Spleen (tissue), 11 donors: ENCODE data around the gene DAZAP1. TPM values are rescaled to one million over a fixed set of nuclear protein-coding genes. Genes with fewer than 3 reads are reported as not detected.

Experiments used
- DNase-seq: peaks from one replicate; pipeline ENCODE4 v3.0.0-alpha.2; 2020
- H3K27ac ChIP-seq, 8 donors: fragments of 200-600 bp; sonication (generic) in 7 of 8; 1 replicate in 4 of 8; 2 replicates in 4 of 8; pipeline versions ENCODE4 v1.5.0 to v1.8.0; 2016 to 2021; ENCODE audit warnings: inconsistent platforms in 4 of 8, mild to moderate bottlenecking in 4 of 8, moderate library complexity in 1 of 8
- H3K27me3 ChIP-seq, 7 donors: fragments of 200-600 bp; sonication (generic) in 6 of 7; replicated peaks in 1 of 7; 1 replicate in 4 of 7; 2 replicates in 3 of 7; pipeline versions ENCODE4 v1.5.0 to v1.8.0; 2016 to 2021; ENCODE audit warnings: inconsistent platforms in 3 of 7, mild to moderate bottlenecking in 1 of 7
- H3K36me3 ChIP-seq, 6 donors: fragments of 200-600 bp; sonication (generic) in 5 of 6; 1 replicate in 4 of 6; 2 replicates in 2 of 6; pipeline versions ENCODE4 v1.5.0 to v1.8.0; 2016 to 2021; ENCODE audit warnings: inconsistent platforms in 2 of 6
- H3K4me1 ChIP-seq, 6 donors: fragments of 200-600 bp; sonication (generic) in 5 of 6; 1 replicate in 3 of 6; 2 replicates in 3 of 6; pipeline versions ENCODE4 v1.5.0 to v1.8.0; 2016 to 2021; ENCODE audit warnings: inconsistent platforms in 3 of 6
- H3K4me3 ChIP-seq, 8 donors: fragments of 200-600 bp; sonication (generic) in 7 of 8; 1 replicate in 4 of 8; 2 replicates in 4 of 8; pipeline versions ENCODE4 v1.5.0 to v1.8.0; 2016 to 2021; ENCODE audit warnings: inconsistent platforms in 4 of 8, mild to moderate bottlenecking in 4 of 8, moderate library complexity in 2 of 8
- H3K9me3 ChIP-seq, 8 donors: fragments of 200-600 bp; sonication (generic) in 7 of 8; 1 replicate in 4 of 8; 2 replicates in 4 of 8; pipeline versions ENCODE4 v1.5.0 to v1.8.0; 2016 to 2021; ENCODE audit warnings: inconsistent platforms in 4 of 8
- CTCF ChIP-seq, 11 experiments: fragments of 200-600 bp in 7 of 11; fragments of 450-650 bp in 4 of 11; sonication (generic) in 4 of 11; IDR thresholded peaks in 8 of 11; conservative IDR thresholded peaks in 3 of 11; 1 replicate in 7 of 11; 2 replicates in 4 of 11; pipeline versions ENCODE4 v1.4.0 to v1.8.0; 2016 to 2021; ENCODE audit warnings: antibody characterized with exemption in 11 of 11, inconsistent platforms in 4 of 11, mild to moderate bottlenecking in 1 of 11
- POLR2A ChIP-seq, 3 donors: fragments of 450-650 bp; IDR thresholded peaks; one replicate each; pipeline ENCODE4 v1.5.1; 2017; ENCODE audit warnings: antibody characterized with exemption in 3 of 3, mild to moderate bottlenecking in 1 of 3
- POLR2AphosphoS5 ChIP-seq, 3 donors: sonication (generic); formaldehyde crosslinking; IDR thresholded peaks; one replicate each; pipeline ENCODE4 v1.5.1; 2017; ENCODE audit warnings: antibody characterized with exemption in 3 of 3
- WGBS, 5 donors: extraction: QIAGEN DNeasy Blood & Tissue Kit in 3 of 5; methylation state at CpG; one replicate each; pipeline versions ENCODE4 v1.1.5 to v1.1.7; 2013 to 2018; 5-methylcytosine and 5-hydroxymethylcytosine counted together
- intact Hi-C: fragments of 100-400 bp; cut with DNase I; formaldehyde crosslinking; loops from one replicate; pipeline ENCODE4 v1.15.0; 2023; ENCODE audit warnings: low total_unique reads
- polyA plus RNA-seq, 3 donors: library from polyadenylated mRNA; stranded (reverse); fragments of 200-250 nt; gene quantifications; one replicate each; pipeline ENCODE4 v1.2.1, GENCODE V29; 2013
- total RNA-seq, 7 donors: library from RNA; depleted of rRNA in 3 of 7; stranded (reverse); fragments of >200 nt in 3 of 7; fragmentation: NEBNext Ultra II Directional in 4 of 7; extraction: Animal tissue kit (Norgen Biotek cat#: 25700) in 4 of 7; gene quantifications; one replicate each; pipeline versions ENCODE4 v1.1.0 to v1.2.1, GENCODE V29; 2016 to 2021
- donor health status: healthy with polysubstance abuse.
- donor health status: DM: no; HTN: no; CAD: no; lungs with moderate emphysema.
- donor health status: DM: no; HTN: no; CAD: no.
- donor health status: Bipolar disorder and iron deficiency.
- donor health status: healthy.
- donor health status: DM: no; HTN: no; CAD: no.
- donor health status: DM: yes; HTN: yes; CAD: no.

The DAZAP1 gene
- total and polyA plus RNA-seq, 10 donors: 43.8 to 137 (median 99.6) TPM

- 2 to 11% (median 5%) methylated on average over 16 to 49 of the region's 49 CpGs for WGBS, 5 donors
- Histone ChIP-seq H3K9me3 (no peaks in the 10 kb centered on the region), H3K4me3 (peak overlapping the region in 6 of 8 donors; percentile 4 to 72 (median 45)), H3K27ac (no peak overlapping the region), H3K36me3 (peaks cover 0 to 13% (median 0%) of the 10 kb centered on the region in 6 donors), H3K4me1 (peaks cover 50 to 84% (median 72%) of the 10 kb centered on the region in 6 donors), H3K27me3 (peaks cover 21 to 91% (median 82%) of the 10 kb centered on the region in 7 donors)
- TF ChIP-seq CTCF (IDR thresholded peaks at IDR 0.05 in 8 of 11, conservative IDR thresholded peaks at IDR 0.05 in 3 of 11): no peak
- peak in 1 of 3 donors; percentile 8 for TF ChIP-seq POLR2AphosphoS5 (IDR thresholded peaks at IDR 0.05)
- TF ChIP-seq POLR2A (IDR thresholded peaks at IDR 0.05): no peak
- no peak for DNase-seq
- intact Hi-C loops: no loop called here
Measured at GRCh38 chr19:1468274-1468820, 61.0 kb downstream of the DAZAP1 start.

GRCh38 chr19:1468821-1469254, 61.5 kb downstream of the DAZAP1 start:
- TF ChIP-seq POLR2A (IDR thresholded peaks at IDR 0.05) (no peak), POLR2AphosphoS5 (IDR thresholded peaks at IDR 0.05) (no peak), CTCF (IDR thresholded peaks at IDR 0.05 in 8 of 11, conservative IDR thresholded peaks at IDR 0.05 in 3 of 11) (no peak)
- DNase-seq: no peak
- no peaks in the 10 kb centered on the region for H3K9me3 ChIP-seq
- intact Hi-C loops: no loop called here
- H3K27ac ChIP-seq: no peak overlapping the region
- WGBS, 5 donors: 1 to 7% (median 4%) methylated on average over 15 to 47 of the region's 47 CpGs; no CpG with 5 or more reads in 1 of the 5 donors
- peaks cover 21 to 96% (median 82%) of the 10 kb centered on the region in 7 donors for H3K27me3 ChIP-seq
- peak overlapping the region in 7 of 8 donors; percentile 4 to 72 (median 43) for H3K4me3 ChIP-seq
- H3K36me3 ChIP-seq: peaks cover 0 to 17% (median under 1%) of the 10 kb centered on the region in 6 donors
- peaks cover 50 to 89% (median 74%) of the 10 kb centered on the region in 6 donors for H3K4me1 ChIP-seq

GRCh38 chr19:1469255-1470054, 62.1 kb downstream of the DAZAP1 start:
- Histone ChIP-seq H3K9me3 (no peaks in the 10 kb centered on the region), H3K36me3 (peaks cover 0 to 23% (median 5%) of the 10 kb centered on the region in 6 donors), H3K4me3 (peak overlapping the region; percentile 18 to 72 (median 46)), H3K27me3 (peaks cover 21 to 97% (median 82%) of the 10 kb centered on the region in 7 donors), H3K4me1 (peaks cover 50 to 95% (median 74%) of the 10 kb centered on the region in 6 donors), H3K27ac (no peak overlapping the region)
- 1 to 4% (median 2%) methylated on average over 9 to 117 of the region's 117 CpGs for WGBS, 5 donors
- DNase-seq: peak; percentile 78
- TF ChIP-seq POLR2A (IDR thresholded peaks at IDR 0.05) (no peak), CTCF (IDR thresholded peaks at IDR 0.05 in 8 of 11, conservative IDR thresholded peaks at IDR 0.05 in 3 of 11) (no peak), POLR2AphosphoS5 (IDR thresholded peaks at IDR 0.05) (no peak)
- intact Hi-C loops: no loop called here

GRCh38 chr19:1470055-1470304, 62.6 kb downstream of the DAZAP1 start:
- Histone ChIP-seq H3K27ac (no peak overlapping the region), H3K36me3 (peaks cover 0 to 28% (median 10%) of the 10 kb centered on the region in 6 donors), H3K4me3 (peak overlapping the region; percentile 33 to 72 (median 46)), H3K9me3 (no peaks in the 10 kb centered on the region), H3K4me1 (peaks cover 50 to 97% (median 76%) of the 10 kb centered on the region in 6 donors), H3K27me3 (peaks cover 21 to 92% (median 79%) of the 10 kb centered on the region in 7 donors)
- intact Hi-C loops: no loop called here
- peak; percentile 75 for DNase-seq
- no peak for TF ChIP-seq POLR2AphosphoS5 (IDR thresholded peaks at IDR 0.05)
- no peak for TF ChIP-seq POLR2A (IDR thresholded peaks at IDR 0.05)
- no peak for TF ChIP-seq CTCF (IDR thresholded peaks at IDR 0.05 in 8 of 11, conservative IDR thresholded peaks at IDR 0.05 in 3 of 11)
- WGBS, 5 donors: 0 to 9% (median 4%) methylated on average over 2 to 22 of the region's 22 CpGs
